ENCODE measurements around the gene CEACAM16. TPM values are rescaled to one million over a fixed set of nuclear protein-coding genes. Genes with fewer than 3 reads are reported as not detected.

Gene CEACAM16
- not detected in 2 replicates for total RNA-seq

DNA sequence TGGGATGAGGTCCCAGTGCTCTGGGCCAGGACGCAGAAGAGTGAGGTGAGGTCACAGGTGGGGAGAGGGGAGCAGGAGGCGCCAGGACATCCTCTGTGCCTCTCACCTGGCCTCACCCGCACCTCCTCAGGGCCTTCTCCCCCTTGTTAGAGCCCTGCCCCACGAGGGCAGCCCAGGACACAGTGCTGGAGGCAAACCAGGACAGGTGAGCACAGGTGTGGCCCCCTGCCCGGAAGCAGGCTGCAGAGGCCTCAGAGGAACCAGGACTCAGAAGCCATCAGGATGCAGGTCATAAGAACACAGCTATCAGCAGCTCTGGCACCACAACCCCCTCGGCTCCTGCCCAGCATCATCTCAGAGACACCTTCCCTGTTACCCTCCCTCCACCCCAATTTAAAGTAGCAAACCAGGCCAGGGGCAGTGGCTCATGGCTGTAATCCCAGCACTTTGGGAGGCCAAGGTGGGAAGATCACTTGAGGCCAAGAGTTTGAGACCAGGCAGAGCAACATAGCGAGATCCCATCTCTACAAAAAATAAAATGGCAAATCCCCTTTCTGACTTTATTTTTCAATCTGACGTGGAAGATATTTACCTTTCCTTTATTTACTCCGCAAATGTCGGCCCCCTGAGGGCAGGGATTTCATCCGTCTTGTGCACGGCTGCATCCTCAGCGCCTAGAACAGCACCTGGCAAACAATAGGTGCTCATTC is at the start of gene CEACAM16:
Gene CEACAM16 (plus strand): TSS at position 660 of the 710 bp plus-strand sequence. CDS start 2,306 bp downstream, outside the sequence.

GRCh38 chr19:44671400-44671799 is 27.6 kb upstream of the CEACAM16 start, which contains the start of gene CEACAM19:
TSS of gene CEACAM19 (plus strand) at chr19:44671482. CDS start at chr19:44671932, 450 bp downstream.

DNA sequence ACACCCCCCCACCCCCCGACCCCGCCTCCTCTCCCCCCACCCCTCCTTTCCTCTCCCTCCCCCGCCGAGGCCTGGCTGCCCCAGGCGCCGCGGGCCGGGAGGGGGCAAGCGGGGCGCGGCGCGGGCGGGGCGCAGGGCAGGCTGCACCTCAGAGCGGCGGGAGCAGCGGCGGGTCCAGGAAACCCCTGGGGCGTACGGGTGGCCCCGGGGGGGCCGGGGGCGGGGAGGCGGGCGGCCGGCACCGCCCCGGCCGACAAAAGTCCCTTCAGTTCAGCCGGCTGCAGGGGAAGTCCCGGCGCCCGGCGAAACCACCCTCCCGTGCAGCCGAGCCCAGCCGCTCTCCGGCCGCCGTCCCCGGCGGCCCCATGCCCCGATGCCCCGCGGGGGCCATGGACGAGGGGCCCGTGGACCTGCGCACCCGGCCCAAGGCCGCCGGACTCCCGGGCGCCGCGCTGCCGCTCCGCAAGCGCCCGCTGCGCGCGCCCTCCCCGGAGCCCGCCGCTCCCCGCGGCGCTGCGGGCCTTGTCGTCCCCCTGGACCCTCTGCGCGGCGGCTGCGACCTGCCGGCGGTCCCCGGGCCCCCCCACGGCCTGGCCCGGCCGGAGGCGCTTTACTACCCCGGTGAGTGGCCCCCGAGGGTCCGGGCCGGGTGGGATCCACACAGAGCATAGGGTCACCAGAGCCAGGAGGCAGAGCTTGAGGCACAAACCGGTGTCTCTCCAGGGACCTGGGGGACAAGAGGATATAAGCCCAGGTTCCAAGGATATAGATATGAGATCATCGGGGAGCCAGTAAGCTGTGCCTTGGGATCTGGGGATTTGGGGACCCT is 49.7 kb downstream of the CEACAM16 start, which contains the start of gene BCL3:
Gene BCL3 (plus strand): TSS at position 283 of the 829 bp plus-strand sequence. CDS start 83 bp downstream, at position 366.

Other genes starting within 250 kb of the CEACAM16 start
- 5.1 and 8.5 TPM in 2 replicates for gene ZNF180, start 198.6 kb upstream of the CEACAM16 start, total RNA-seq
- not detected in 2 replicates for gene CEACAM20, start 169.5 kb upstream of the CEACAM16 start, total RNA-seq
- not detected in 2 replicates for gene IGSF23, start 85.6 kb upstream of the CEACAM16 start, total RNA-seq
- 158 and 166 TPM in 2 replicates for gene PVR, start 55.2 kb upstream of the CEACAM16 start, total RNA-seq
- 2.4 and 6.3 TPM in 2 replicates for gene CEACAM19, start 27.7 kb upstream of the CEACAM16 start, total RNA-seq
- 2.7 and 21.6 TPM in 2 replicates for gene BCL3, start 49.6 kb downstream of the CEACAM16 start, total RNA-seq
- gene CBLC, start 78.7 kb downstream of the CEACAM16 start, total RNA-seq, result 59.5 and 120 TPM in 2 replicates
- 26.0 and 61.4 TPM in 2 replicates for gene BCAM, start 110.0 kb downstream of the CEACAM16 start, total RNA-seq
- gene NECTIN2, start 147.1 kb downstream of the CEACAM16 start, total RNA-seq, result 49.9 and 65.4 TPM in 2 replicates
- gene TOMM40, start 192.1 kb downstream of the CEACAM16 start, total RNA-seq, result 62.5 and 73.3 TPM in 2 replicates
- 27.3 and 227 TPM in 2 replicates for gene APOE, start 206.6 kb downstream of the CEACAM16 start, total RNA-seq
- 0.43 TPM in 1 of 2 replicates, not detected in the other for gene APOC1, start 215.5 kb downstream of the CEACAM16 start, total RNA-seq
- not detected in 2 replicates for gene APOC4, start 243.1 kb downstream of the CEACAM16 start, total RNA-seq
- gene APOC2, start 246.9 kb downstream of the CEACAM16 start, total RNA-seq, result not detected in 2 replicates

All from nasal cavity respiratory epithelium epithelial cell of viscerocranial mucosa (primary cell).